ENCODE measurements around the gene SEMA4A. TPM values are rescaled to one million over a fixed set of nuclear protein-coding genes. Genes with fewer than 3 reads are reported as not detected.
"Not testable (repeated sequence)": the region's sequence is repeated elsewhere in the genome, so short reads cannot be mapped to it uniquely, and the experiment has no call there.

SEMA4A gene
- total RNA-seq, 1 experiment from 2014 or later, result 0.49 TPM

GRCh38 chr1:156162430-156163037, 9.1 kb downstream of the SEMA4A start:
- Histone ChIP-seq H3K4me3 (no peak overlapping the region), H3K36me3 (no peaks in the 10 kb centered on the region), H3K9me3 (no peaks in the 10 kb centered on the region), H3K27me3 (no peaks in the 10 kb centered on the region)
- no peak for DNase-seq

- Histone ChIP-seq H3K9me3 (no peaks in the 10 kb centered on the region), H3K36me3 (no peaks in the 10 kb centered on the region), H3K27me3 (no peaks in the 10 kb centered on the region), H3K4me3 (no peak overlapping the region)
- no peak for DNase-seq
Observed at GRCh38 chr1:156163712-156164111, 10.3 kb downstream of the SEMA4A start.

GRCh38 chr1:156164125-156164831, 10.9 kb downstream of the SEMA4A start:
- H3K9me3 ChIP-seq, result no peaks in the 10 kb centered on the region
- H3K27me3 ChIP-seq, result no peaks in the 10 kb centered on the region
- no peak for DNase-seq
- H3K4me3 ChIP-seq, result no peak overlapping the region
- H3K36me3 ChIP-seq, result no peaks in the 10 kb centered on the region

GRCh38 chr1:156165083-156165482, 11.7 kb downstream of the SEMA4A start:
- DNase-seq, result no peak
- Histone ChIP-seq H3K4me3 (no peak overlapping the region), H3K9me3 (no peaks in the 10 kb centered on the region), H3K36me3 (no peaks in the 10 kb centered on the region), H3K27me3 (no peaks in the 10 kb centered on the region)

- no peak overlapping the region for H3K4me3 ChIP-seq
- no peaks in the 10 kb centered on the region for H3K9me3 ChIP-seq
- peak; percentile 82 for DNase-seq
- no peaks in the 10 kb centered on the region for H3K36me3 ChIP-seq
- no peaks in the 10 kb centered on the region for H3K27me3 ChIP-seq
Observed at GRCh38 chr1:156167536-156167935, 14.2 kb downstream of the SEMA4A start.

- Histone ChIP-seq H3K27me3 (no peaks in the 10 kb centered on the region), H3K36me3 (no peaks in the 10 kb centered on the region), H3K9me3 (no peaks in the 10 kb centered on the region), H3K4me3 (no peak overlapping the region)
- no peak for DNase-seq
Observed at GRCh38 chr1:156172696-156173470, 19.5 kb downstream of the SEMA4A start.

GRCh38 chr1:156176610-156177210, 23.3 kb downstream of the SEMA4A start:
- no peaks in the 10 kb centered on the region for H3K27me3 ChIP-seq
- H3K9me3 ChIP-seq, result no peaks in the 10 kb centered on the region
- no peaks in the 10 kb centered on the region for H3K36me3 ChIP-seq
- no peak overlapping the region for H3K4me3 ChIP-seq
- DNase-seq, result no peak

DNA sequence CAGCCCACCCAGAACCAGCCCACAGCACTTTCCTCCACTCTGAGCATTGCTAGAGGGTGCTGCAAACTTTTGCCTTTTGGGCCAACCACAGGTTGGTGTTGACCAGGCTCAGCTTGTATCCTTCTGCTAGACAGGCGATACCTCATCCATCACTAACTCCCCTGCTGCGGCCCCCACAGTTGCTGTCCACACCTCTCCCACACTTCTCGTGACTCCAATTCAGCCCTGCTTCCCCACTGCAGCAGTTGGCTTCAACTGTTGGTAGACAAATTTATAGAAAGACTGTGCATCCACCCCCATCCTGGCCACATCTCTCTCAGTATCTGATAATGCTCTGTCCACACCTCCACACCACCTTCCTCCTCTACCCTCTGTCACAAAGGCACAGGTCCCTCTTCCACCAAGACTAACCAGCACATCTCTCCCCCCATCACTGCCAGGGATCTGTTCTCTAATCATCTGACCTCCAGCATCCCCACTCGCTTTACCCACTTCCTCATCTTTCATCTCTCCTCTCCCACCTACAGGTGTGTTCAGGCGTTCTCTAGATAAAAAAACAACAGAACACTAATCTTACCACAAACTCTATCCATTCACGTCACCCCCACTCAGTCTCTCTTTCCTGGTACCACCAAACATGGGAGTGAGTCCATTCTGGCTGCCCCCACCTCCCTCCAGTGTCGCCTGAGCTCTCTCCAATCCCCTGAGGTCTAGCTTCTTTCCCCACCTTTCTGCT, 24.7 kb downstream of the SEMA4A start:
- DNase-seq, result no peak
- Histone ChIP-seq H3K9me3 (no peaks in the 10 kb centered on the region), H3K36me3 (no peaks in the 10 kb centered on the region), H3K27me3 (no peaks in the 10 kb centered on the region), H3K4me3 (no peak overlapping the region)

GRCh38 chr1:156180471-156180870, 27.1 kb downstream of the SEMA4A start:
- Histone ChIP-seq H3K36me3 (no peaks in the 10 kb centered on the region), H3K27me3 (no peaks in the 10 kb centered on the region), H3K9me3 (no peaks in the 10 kb centered on the region), H3K4me3 (no peak overlapping the region)
- DNase-seq, result no peak

GRCh38 chr1:156181391-156181924, 28.1 kb downstream of the SEMA4A start:
- H3K27me3 ChIP-seq, H3K9me3 ChIP-seq, H3K4me3 ChIP-seq, DNase-seq, H3K36me3 ChIP-seq: not testable (repeated sequence)

DNA sequence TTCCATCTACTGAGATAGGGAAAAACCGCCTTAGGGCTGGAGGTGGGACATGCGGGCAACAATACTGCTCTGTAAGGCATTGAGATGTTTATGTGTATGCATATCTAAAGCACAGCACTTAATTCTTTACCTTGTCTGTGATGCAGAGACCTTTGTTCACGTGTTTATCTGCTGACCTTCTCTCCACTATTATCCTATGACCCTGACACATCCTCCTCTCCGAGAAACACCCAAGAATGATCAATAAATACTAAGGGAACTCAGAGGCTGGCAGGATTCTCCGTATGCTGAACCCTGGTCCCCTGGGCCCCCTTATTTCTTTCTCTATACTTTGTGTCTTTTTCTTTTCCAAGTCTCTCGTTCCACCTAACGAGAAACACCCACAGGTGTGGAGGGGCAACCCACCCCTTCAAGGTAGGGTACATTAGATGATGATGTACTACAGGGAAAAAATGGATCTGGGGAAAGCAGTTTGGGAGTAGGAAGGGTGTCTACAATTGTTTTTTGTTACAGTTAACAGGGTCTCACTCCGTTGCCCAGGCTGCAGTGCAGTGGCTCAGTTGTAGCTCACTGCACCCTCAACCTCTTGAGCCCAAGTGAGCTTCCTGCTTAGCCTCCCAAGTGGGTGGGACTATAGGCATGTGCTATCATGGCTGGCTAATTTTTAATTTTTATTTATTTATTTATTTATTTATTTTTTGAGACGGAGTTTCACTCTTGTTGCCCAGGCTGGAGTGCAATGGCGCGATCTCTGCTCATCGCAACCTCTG, 28.8 kb downstream of the SEMA4A start:
- not testable (repeated sequence) for H3K4me3 ChIP-seq, H3K9me3 ChIP-seq, H3K36me3 ChIP-seq, H3K27me3 ChIP-seq, DNase-seq

- not testable (repeated sequence) for H3K36me3 ChIP-seq, H3K27me3 ChIP-seq, DNase-seq, H3K4me3 ChIP-seq, H3K9me3 ChIP-seq
Observed at GRCh38 chr1:156186347-156187177, 33.2 kb downstream of the SEMA4A start.

GRCh38 chr1:156190265-156190664, 36.9 kb downstream of the SEMA4A start:
- H3K4me3 ChIP-seq, H3K36me3 ChIP-seq, H3K27me3 ChIP-seq, H3K9me3 ChIP-seq, DNase-seq: not testable (repeated sequence)

DNA sequence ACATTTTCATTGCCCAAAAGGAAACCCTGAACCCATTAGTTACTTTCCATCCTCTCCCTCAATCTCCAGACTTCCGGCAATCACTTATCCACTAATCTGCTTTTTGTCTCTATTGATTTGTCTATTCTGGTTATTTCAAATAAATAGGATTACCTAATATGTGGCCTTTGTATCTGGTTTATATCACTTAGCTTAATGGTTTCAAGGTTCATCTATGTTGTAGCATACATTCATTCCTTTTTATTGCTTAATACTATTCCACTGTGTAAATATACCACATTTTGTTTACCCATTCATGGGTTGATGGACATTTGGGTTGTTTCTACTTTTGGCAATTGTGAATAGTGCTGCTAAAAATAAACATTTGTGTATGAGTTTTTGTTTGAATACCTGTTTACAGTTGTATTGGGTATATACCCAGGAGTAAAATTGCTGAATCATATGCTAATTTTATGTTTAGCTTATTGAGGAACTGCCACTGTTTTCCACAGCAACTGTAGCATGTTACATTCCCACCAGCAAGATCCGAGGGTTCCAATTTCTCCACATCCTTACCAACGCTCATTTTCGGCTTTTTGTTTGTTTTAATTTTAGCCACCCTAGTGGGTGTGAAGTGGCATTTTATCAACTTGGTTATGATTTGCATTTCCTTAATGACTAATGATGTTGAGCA, 38.0 kb downstream of the SEMA4A start:
- H3K36me3 ChIP-seq, result peaks cover 12% of the 10 kb centered on the region
- no peak for DNase-seq
- H3K9me3 ChIP-seq, result peaks cover 2% of the 10 kb centered on the region; the same call in 1 of the 2 replicates
- H3K4me3 ChIP-seq, result no peak overlapping the region
- no peaks in the 10 kb centered on the region for H3K27me3 ChIP-seq

GRCh38 chr1:156193208-156193487, 39.8 kb downstream of the SEMA4A start:
- H3K9me3 ChIP-seq, result no peaks in the 10 kb centered on the region
- peaks cover 18% of the 10 kb centered on the region for H3K36me3 ChIP-seq
- H3K4me3 ChIP-seq, result peak overlapping the region; percentile 98
- no peaks in the 10 kb centered on the region for H3K27me3 ChIP-seq
- DNase-seq, result no peak
